Keratinocyte (primary cell): Measurements from ENCODE around the gene CYP2U1.

ENCODE experiments used
- CTCF ChIP-seq, 3 experiments: IDR thresholded peaks in 1 of 3; conservative IDR thresholded peaks in 1 of 3; optimal IDR thresholded peaks in 1 of 3; 2 replicates in 2 of 3; 3 replicates in 1 of 3; pipeline versions ENCODE3 to v1.5.1; 2011; ENCODE audit warnings: low read length in 3 of 3, mild to moderate bottlenecking in 3 of 3, moderate library complexity in 2 of 3, control low read depth in 1 of 3, inconsistent platforms in 1 of 3; ENCODE audit not compliant: insufficient read depth in 2 of 3; ENCODE audit errors: extremely low read depth in 1 of 3
- EZH2 ChIP-seq: IDR thresholded peaks from one replicate; pipeline ENCODE4 v1.6.1; 2012; ENCODE audit warnings: inconsistent platforms, mild to moderate bottlenecking, low read length, moderate library complexity

GRCh38 chr4:107915220-107915619 is 16.1 kb upstream of the CYP2U1 start:
- TF ChIP-seq CTCF (optimal IDR thresholded peaks at IDR 0.05 in 1 of 3, IDR thresholded peaks at IDR 0.05 in 1 of 3, conservative IDR thresholded peaks at IDR 0.05 in 1 of 3; ENCODE audit: extremely low read depth in 1 of 3, insufficient read depth in 2 of 3, low read length in 3 of 3) (no peak), EZH2 (no peak)
